Measurements from ENCODE around the gene ITLN2. TPM values are rescaled to one million over a fixed set of nuclear protein-coding genes. Genes with fewer than 3 reads are reported as not detected.
A peak's percentile ranks its signal among the peaks of the same experiment; 100 is the strongest.
"Not testable (repeated sequence)": the region's sequence is repeated elsewhere in the genome, so short reads cannot be mapped to it uniquely, and the experiment has no call there.

ITLN2 gene
- total RNA-seq, 1 donor = not detected

- no peak for TF ChIP-seq CTCF (IDR thresholded peaks at IDR 0.05; ENCODE audit: insufficient read depth, low read depth, low read length)
- peak; percentile 43 for DNase-seq (ENCODE audit: low read depth)
- no peak overlapping the region for H3K4me3 ChIP-seq (ENCODE audit: low read depth, low read length)
Observed at GRCh38 chr1:160904783-160905616, 49.6 kb downstream of the ITLN2 start.

GRCh38 chr1:160902251-160902650, 52.4 kb downstream of the ITLN2 start:
- not testable (repeated sequence) for DNase-seq (ENCODE audit: low read depth); H3K4me3 ChIP-seq (ENCODE audit: low read depth, low read length)

- no peak overlapping the region for H3K4me3 ChIP-seq (ENCODE audit: low read depth, low read length)
Observed at GRCh38 chr1:160901768-160902167, 52.8 kb downstream of the ITLN2 start.

GRCh38 chr1:160900683-160901082, 53.9 kb downstream of the ITLN2 start:
- H3K4me3 ChIP-seq (ENCODE audit: low read depth, low read length) = not testable (repeated sequence)

More at GRCh38 chr1:160901768-160902167, 52.8 kb downstream of the ITLN2 start:
- TF ChIP-seq CTCF (IDR thresholded peaks at IDR 0.05; ENCODE audit: insufficient read depth, low read depth, low read length) = no peak
- no peak for DNase-seq (ENCODE audit: low read depth)

More at GRCh38 chr1:160900683-160901082, 53.9 kb downstream of the ITLN2 start:
- DNase-seq (ENCODE audit: low read depth) = not testable (repeated sequence)

Other genes with a start within 250 kb of the ITLN2 start
- not detected in 2 replicates for gene CD48, start 243.0 kb downstream of the ITLN2 start, total RNA-seq
- not detected in 2 replicates for gene SLAMF7, start 215.6 kb downstream of the ITLN2 start, total RNA-seq
- under 0.01 TPM in 1 of 2 replicates, not detected in the other for gene LY9, start 158.6 kb downstream of the ITLN2 start, total RNA-seq
- gene CD244, start 91.9 kb downstream of the ITLN2 start, total RNA-seq = not detected in 2 replicates
- gene ITLN1, start 69.6 kb downstream of the ITLN2 start, total RNA-seq = not detected in 2 replicates
- 0.32 and 5.6 TPM in 2 replicates for gene F11R, start 66.3 kb upstream of the ITLN2 start, total RNA-seq
- gene TSTD1, start 84.2 kb upstream of the ITLN2 start, total RNA-seq = 1.6 and 18.6 TPM in 2 replicates
- 52.5 and 62.2 TPM in 2 replicates for gene USF1, start 91.2 kb upstream of the ITLN2 start, total RNA-seq
- under 0.01 TPM in 1 of 2 replicates, not detected in the other for gene ARHGAP30, start 115.1 kb upstream of the ITLN2 start, total RNA-seq
- gene NECTIN4, start 134.7 kb upstream of the ITLN2 start, total RNA-seq = 0.32 and 2.6 TPM in 2 replicates
- 1.9 and 2.2 TPM in 2 replicates for gene KLHDC9, start 143.6 kb upstream of the ITLN2 start, total RNA-seq
- 25.9 and 26.1 TPM in 2 replicates for gene PFDN2, start 163.2 kb upstream of the ITLN2 start, total RNA-seq
- gene NIT1, start 163.3 kb upstream of the ITLN2 start, total RNA-seq = 23.2 and 26.8 TPM in 2 replicates
- 22.5 and 27.6 TPM in 2 replicates for gene DEDD, start 177.9 kb upstream of the ITLN2 start, total RNA-seq
- 57.7 and 69.1 TPM in 2 replicates for gene UFC1, start 199.2 kb upstream of the ITLN2 start, total RNA-seq
- 8.1 and 8.6 TPM in 2 replicates for gene USP21, start 204.7 kb upstream of the ITLN2 start, total RNA-seq
- gene PPOX, start 211.6 kb upstream of the ITLN2 start, total RNA-seq = 10.4 and 12.9 TPM in 2 replicates
- gene B4GALT3, start 222.7 kb upstream of the ITLN2 start, total RNA-seq = 17.1 and 22.5 TPM in 2 replicates
- gene ADAMTS4, start 244.2 kb upstream of the ITLN2 start, total RNA-seq = 6.8 and 8.2 TPM in 2 replicates
- 105 and 117 TPM in 2 replicates for gene NDUFS2, start 247.6 kb upstream of the ITLN2 start, total RNA-seq